Femur (tissue), 1 donor: ENCODE results near the gene RASSF4.

Experiments used
- DNase-seq: peaks from one replicate; pipeline ENCODE4 v3.0.0-alpha.2; 2017

Gene RASSF4

DNA sequence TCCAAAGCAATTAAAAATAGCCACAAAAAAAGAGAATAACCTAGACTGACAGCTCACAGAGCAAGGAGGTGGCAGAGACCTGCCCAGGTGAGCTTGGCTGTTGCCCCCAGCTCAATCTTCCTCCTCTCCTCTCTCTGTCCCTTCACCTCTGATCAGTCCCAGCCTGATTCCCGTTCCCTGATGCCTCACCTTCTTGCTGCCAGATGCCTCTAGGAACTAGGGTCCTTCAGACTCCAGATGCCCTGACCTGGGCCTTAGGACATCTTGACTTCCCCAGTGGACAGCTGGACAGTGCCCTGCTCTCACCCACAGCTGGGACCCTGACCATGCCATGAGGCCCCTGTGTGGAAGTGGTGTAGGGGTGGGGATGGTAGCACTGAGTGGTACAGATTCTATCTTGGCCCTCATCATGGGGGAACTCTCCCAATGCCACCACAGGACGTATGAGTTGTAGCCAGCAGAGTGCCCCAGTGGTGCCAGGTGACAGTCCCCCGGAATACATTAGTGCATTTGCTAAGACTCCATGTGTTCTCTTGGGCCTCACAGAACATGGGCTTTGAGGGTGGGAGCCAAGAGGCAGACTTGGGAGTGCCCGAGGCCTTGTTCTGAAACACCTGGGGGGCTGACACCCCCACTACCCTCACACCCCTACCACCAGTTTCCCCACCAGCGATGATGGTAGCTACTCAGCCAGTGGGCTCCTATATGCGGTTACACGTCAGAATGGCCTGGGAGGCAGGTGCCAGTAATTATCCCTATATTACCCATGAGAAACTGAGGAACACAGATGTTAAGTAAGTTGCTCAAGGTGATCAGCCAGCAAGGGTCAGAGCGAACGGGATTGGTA lies 17.0 kb downstream of the RASSF4 start:
- no peak for DNase-seq

- no peak for DNase-seq
These were observed 17.9 kb downstream of the RASSF4 start for GRCh38 chr10:44977287-44978212.

DNA sequence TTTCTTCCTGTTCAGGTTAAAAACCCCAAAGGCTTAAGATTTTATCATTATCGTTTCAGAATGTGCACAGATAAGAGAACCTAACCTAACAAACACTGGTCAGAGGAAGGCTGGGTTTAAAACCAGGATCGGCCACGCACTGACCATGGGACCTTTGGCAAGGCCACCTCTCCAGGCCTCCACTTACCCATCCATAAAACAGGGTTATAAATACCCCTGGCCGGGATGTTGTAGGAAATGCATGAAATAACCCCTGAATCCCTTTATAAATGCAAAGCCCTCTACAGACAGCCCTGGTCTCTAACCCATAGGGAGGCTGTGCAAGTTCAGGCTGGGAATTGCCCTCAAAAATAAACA lies 18.6 kb downstream of the RASSF4 start:
- DNase-seq = no peak

DNA sequence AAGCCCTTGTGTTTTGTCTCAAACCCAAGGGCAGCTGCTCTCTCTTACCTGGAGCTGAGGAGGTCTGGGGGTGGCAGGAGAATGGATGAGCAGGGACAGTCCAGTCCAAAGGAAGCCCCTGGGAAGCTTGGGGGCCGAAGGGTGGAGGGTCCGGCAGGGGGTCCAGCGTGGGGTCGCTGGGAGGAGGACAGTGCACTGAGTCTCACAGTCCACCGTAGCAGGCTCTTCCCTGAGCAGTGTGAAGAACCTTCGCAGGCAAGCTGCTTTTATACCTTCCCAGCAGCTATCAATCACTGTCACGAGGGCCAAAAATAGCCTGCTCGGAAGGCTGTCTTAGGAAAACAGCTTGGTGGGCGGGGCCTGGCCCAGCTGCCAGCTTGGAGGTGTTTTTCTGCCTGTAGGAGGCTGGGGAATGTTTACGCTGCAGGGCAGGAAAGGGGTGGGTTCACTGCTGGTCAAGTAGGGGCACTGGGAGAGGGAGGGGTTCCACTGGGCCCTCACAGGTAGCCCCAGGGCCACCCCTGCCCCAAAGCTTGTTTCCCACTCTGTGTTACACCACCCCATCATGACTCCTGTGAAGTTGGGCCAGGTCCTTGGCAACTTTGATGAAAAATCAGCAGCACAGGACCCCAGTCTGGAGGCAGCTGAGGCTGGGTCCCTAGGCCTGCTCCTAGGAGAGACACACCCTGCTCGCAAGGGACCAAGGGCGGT lies 19.1 kb downstream of the RASSF4 start, which contains the start of gene DEPP1:
Gene DEPP1, minus strand, starts transcription at position 240 of the 711 bp plus-strand sequence. CDS start 779 bp downstream, outside the sequence.
- DNase-seq = peak; percentile 92

- no peak for DNase-seq
These were observed 19.9 kb downstream of the RASSF4 start for GRCh38 chr10:44979281-44980191.

GRCh38 chr10:44980309-44981171 lies 20.9 kb downstream of the RASSF4 start:
- DNase-seq = no peak

DNA sequence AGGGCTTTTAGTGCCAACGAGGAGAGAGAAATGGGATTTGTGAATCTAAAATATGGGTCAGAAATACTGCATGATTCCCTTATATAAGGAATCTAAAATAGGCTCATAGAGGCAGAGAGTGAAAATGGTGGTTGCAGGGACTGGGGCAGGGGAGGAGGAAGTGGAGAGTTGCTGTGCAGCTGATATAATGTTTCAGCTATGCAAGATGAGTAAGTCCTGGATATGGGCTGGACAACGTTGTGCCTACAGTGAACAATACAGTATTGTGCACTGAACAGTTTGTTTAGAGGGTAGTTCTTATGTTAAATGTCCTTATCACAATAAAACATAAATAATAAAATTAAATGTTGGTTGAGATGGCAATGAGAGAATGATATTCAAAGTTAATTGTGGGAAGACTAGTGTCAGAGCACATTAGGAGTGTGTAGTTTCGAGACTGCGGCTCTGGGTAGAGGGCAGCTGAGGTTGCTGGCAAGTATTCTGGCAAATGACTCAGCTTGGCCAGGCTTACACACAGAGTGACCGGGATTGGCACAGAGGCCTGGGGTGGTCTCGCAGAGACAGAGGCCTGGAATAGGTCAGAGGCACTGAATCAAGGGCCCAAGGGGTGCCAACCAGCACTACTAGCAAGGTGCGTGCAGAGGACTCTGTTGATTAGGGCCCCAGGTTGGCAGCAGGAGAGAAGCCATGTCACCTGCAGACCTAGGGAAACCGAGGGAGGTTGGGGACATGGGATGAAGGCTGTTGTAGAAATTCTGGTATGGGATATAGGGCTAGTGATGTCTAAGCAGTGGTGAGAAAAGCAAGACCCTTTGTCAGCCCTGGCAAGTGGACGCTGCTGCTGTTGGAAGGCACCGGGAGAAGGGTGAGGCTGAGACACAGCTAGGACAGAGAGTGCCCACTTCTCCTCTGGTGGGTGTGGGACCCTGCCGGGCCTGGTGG lies 21.8 kb downstream of the RASSF4 start:
- DNase-seq = peak; percentile 67

GRCh38 chr10:44982114-44982460 lies 22.5 kb downstream of the RASSF4 start:
- DNase-seq = no peak

- DNase-seq = no peak
These were observed 22.9 kb downstream of the RASSF4 start for GRCh38 chr10:44982496-44982895.

- DNase-seq = no peak
These were observed 23.7 kb downstream of the RASSF4 start for GRCh38 chr10:44983066-44983894.

GRCh38 chr10:44983895-44984278 lies 24.3 kb downstream of the RASSF4 start:
- DNase-seq = no peak

DNA sequence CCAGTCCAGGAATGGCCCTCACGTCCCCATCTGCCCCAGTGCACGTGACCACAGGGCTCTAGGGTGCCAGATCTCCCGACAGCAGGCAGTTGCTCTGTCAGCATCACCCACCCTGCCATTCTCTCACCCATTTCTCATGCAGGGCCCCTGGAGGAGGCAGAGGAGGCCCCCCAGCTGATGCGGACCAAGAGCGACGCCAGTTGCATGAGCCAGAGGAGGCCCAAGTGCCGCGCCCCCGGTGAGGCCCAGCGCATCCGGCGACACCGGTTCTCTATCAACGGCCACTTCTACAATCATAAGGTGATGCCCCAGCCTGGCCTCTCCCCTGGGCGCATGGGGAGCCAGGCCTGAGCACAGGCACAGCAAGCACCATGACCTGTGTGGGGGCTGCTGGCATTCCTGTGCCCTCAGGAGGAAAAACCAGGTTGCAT lies 25.1 kb downstream of the RASSF4 start:
- no peak for DNase-seq

GRCh38 chr10:44985175-44985681 lies 25.6 kb downstream of the RASSF4 start:
- DNase-seq = no peak

GRCh38 chr10:44986179-44986578 lies 26.6 kb downstream of the RASSF4 start:
- DNase-seq = no peak

GRCh38 chr10:44986670-44987069 lies 27.1 kb downstream of the RASSF4 start:
- DNase-seq = peak; percentile 5

DNA sequence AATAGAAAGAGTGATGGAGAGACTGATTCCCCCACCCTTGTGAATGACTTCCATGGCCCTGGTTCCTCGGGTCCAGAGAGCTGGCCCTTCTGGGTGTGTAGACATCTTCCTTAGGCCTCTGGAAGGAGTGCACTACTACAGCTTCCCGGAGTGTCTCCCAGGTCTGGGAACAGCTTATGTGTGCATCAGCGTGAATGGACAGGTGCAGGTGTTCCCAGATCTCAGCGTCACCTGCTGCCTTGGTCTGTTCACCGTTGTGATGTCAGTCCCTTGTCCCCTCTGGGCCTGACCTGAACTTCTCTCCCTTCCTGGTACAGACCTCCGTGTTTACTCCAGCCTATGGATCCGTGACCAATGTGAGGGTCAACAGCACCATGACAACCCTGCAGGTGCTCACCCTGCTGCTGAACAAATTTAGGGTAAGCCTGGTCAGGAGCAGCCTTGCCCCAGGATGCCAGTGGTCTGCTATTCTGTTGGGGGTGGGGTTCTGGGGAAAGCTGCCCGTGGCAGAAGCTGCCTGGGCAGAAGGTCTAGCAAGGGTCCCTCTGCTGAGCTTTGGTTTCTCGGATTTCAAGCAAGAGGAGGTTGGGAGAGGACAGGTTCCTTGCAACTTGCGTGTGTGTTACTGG lies 29.5 kb downstream of the RASSF4 start:
- DNase-seq = peak; percentile 17

DNA sequence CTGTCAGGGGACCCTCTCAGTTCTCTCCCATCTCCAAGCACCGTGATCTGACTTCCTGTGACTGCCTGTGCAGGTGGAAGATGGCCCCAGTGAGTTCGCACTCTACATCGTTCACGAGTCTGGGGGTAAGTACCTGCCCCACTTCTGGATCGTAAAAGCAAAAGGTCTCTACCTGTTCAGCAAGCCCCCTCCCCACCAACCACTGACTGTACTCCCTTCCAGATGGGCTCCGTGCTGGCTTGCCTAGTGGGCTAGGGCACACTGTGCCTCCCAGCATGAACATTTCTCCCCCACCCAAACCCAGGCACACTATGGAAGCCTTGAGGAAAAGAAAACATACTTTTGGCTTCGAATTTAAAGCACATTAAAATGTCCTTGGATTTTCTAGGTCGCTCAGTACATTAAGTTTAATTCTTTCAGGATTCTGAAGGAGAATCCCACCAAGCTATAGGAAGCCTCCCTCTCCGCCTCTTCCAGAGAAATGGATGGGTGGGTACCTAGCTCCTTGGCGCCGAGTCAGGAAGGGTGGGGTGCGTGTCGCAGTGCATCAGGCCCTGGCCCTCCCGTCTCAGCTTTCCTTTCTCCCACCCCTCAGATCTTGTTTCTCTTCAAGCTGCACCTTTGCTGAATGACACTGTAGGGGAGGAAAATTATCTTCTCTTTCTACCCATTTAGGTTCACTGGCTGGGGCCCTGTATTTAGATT lies 30.1 kb downstream of the RASSF4 start:
- peak; percentile 37 for DNase-seq

DNA sequence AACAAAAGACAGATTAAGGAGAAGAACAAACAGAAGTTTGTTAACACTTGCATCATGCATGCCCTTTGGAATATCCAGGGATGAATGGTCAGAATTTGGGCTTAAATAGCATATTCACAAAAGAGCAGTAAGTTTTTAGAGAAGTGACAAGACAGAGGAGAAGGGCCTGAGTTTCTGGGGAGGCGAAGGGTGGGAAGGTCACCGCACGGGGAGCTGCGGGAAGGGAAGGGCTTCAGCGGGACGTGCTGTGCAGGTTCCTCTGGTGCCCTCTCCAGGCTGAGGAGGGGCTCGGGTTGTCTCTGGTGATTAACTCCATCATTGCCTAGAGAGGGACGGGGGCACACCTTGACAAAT lies 30.7 kb downstream of the RASSF4 start:
- peak; percentile 39 for DNase-seq
